B cell (primary cell): ENCODE results near the gene ZNF521. TPM values are rescaled to one million over a fixed set of nuclear protein-coding genes. Genes with fewer than 3 reads are reported as not detected.

Source experiments
- ATAC-seq: fragments of 200-7000 bp; cut with Tn5 transposase; one replicate; pipeline ENCODE4 v1.10.0; 2021; ENCODE audit warnings: low read depth, mild to moderate bottlenecking, moderate number of reproducible peaks, moderate library complexity
- CTCF ChIA-PET: fragments of 350-600 bp; sonication (Branson Sonifier 250); formaldehyde crosslinking; loops from one replicate; lab custom pipeline; 2021; ENCODE audit warnings: antibody characterized with exemption, inconsistent platforms; lab: Charles Lee
- POLR2A ChIA-PET: fragments of 350-600 bp; sonication (Branson Sonifier 250); formaldehyde crosslinking; loops from one replicate; lab custom pipeline; 2021; ENCODE audit warnings: antibody characterized with exemption; lab: Charles Lee
- DNase-seq: peaks from one replicate; pipeline ENCODE4 v3.0.0; 2013
- H2AFZ ChIP-seq: 2 replicates; pipeline ENCODE4 v1.6.1; 2012; ENCODE audit warnings: mild to moderate bottlenecking, low read depth, low read length; ENCODE audit not compliant: insufficient read depth, poor library complexity, severe bottlenecking
- H3K27ac ChIP-seq, 2 donors: 1 replicate in 1 of 2; 2 replicates in 1 of 2; pipeline ENCODE4 v1.5.1; 2012 to 2013; ENCODE audit warnings: low read length in 2 of 2, mild to moderate bottlenecking in 2 of 2, moderate library complexity in 1 of 2
- H3K27me3 ChIP-seq, 4 experiments: fragments of 200-600 bp in 1 of 4; sonication (generic) in 1 of 4; replicated peaks in 1 of 4; 1 replicate in 2 of 4; 2 replicates in 2 of 4; pipeline versions ENCODE4 v1.6.1 to v1.7.0; 2013 to 2016; ENCODE audit warnings: low read length in 3 of 4, mild to moderate bottlenecking in 2 of 4, mixed read lengths in 1 of 4, moderate library complexity in 1 of 4; ENCODE audit not compliant: insufficient read depth in 4 of 4, control insufficient read depth in 3 of 4; ENCODE audit errors: control extremely low read depth in 1 of 4
- H3K36me3 ChIP-seq, 2 experiments: replicated peaks in 1 of 2; 1 replicate in 1 of 2; 2 replicates in 1 of 2; pipeline versions ENCODE4 v1.6.1 to v1.7.1; 2013; ENCODE audit warnings: low read length in 1 of 2; ENCODE audit not compliant: insufficient read depth in 2 of 2, control insufficient read depth in 1 of 2; ENCODE audit errors: control extremely low read depth in 1 of 2, extremely low read depth in 1 of 2
- H3K4me1 ChIP-seq, 2 donors: fragments of 200-600 bp in 1 of 2; sonication (generic) in 1 of 2; 1 replicate in 1 of 2; 2 replicates in 1 of 2; pipeline versions ENCODE4 v1.5.1 to v1.6.1; 2013 to 2017; ENCODE audit warnings: low read length in 2 of 2; ENCODE audit not compliant: control insufficient read depth in 2 of 2, insufficient read depth in 2 of 2
- H3K4me2 ChIP-seq: replicated peaks from 2 replicates; pipeline ENCODE3; 2012; ENCODE audit warnings: mild to moderate bottlenecking, low read depth, low read length; ENCODE audit not compliant: poor library complexity, severe bottlenecking
- H3K4me3 ChIP-seq, 5 experiments: fragments of 200-600 bp in 1 of 5; sonication (generic) in 1 of 5; 1 replicate in 3 of 5; 2 replicates in 2 of 5; pipeline versions ENCODE4 v1.5.1 to v1.7.0; 2011 to 2016; ENCODE audit warnings: low read length in 4 of 5, mild to moderate bottlenecking in 4 of 5, low read depth in 2 of 5, control low read depth in 1 of 5, moderate library complexity in 1 of 5; ENCODE audit not compliant: insufficient read depth in 1 of 5; ENCODE audit errors: control extremely low read depth in 1 of 5, extremely low read depth in 1 of 5
- H3K79me2 ChIP-seq: fragments of 200-600 bp; sonication (generic); one replicate; pipeline ENCODE4 v1.6.0; 2016; ENCODE audit warnings: low read length; ENCODE audit not compliant: control insufficient read depth, insufficient read depth
- H3K9ac ChIP-seq: fragments of 200-600 bp; sonication (generic); 2 replicates; pipeline ENCODE4 v1.6.1; 2017; ENCODE audit warnings: mild to moderate bottlenecking, low read length, moderate library complexity
- H3K9me3 ChIP-seq, 3 donors: one replicate each; pipeline versions ENCODE4 v1.6.1 to v1.7.1; 2013; ENCODE audit warnings: low read length in 2 of 3; ENCODE audit not compliant: control insufficient read depth in 2 of 3, insufficient read depth in 1 of 3; ENCODE audit errors: control extremely low read depth in 1 of 3
- H4K20me1 ChIP-seq: 2 replicates; pipeline ENCODE4 v1.6.0; 2012; ENCODE audit warnings: mild to moderate bottlenecking, low read length; ENCODE audit not compliant: insufficient read depth, control insufficient read depth, poor library complexity, severe bottlenecking
- H3K27ac Mint-ChIP-seq: one replicate; pipeline ENCODE4 v1.8.0; 2021; ENCODE audit warnings: mixed read lengths
- H3K27me3 Mint-ChIP-seq: one replicate; pipeline ENCODE4 v1.8.0; 2021; ENCODE audit warnings: mixed read lengths
- H3K4me1 Mint-ChIP-seq: one replicate; pipeline ENCODE4 v1.8.0; 2021; ENCODE audit warnings: mixed read lengths
- H3K4me3 Mint-ChIP-seq: one replicate; pipeline ENCODE4 v1.8.0; 2021; ENCODE audit warnings: mixed read lengths
- H3K9me3 Mint-ChIP-seq: one replicate; pipeline ENCODE4 v1.8.0; 2022; ENCODE audit warnings: mixed read lengths; ENCODE audit not compliant: insufficient read depth
- EZH2 ChIP-seq: IDR thresholded peaks from 2 replicates; pipeline ENCODE4 v1.6.1; 2012; ENCODE audit warnings: borderline replicate concordance, low read depth, mild to moderate bottlenecking, moderate library complexity, low read length; ENCODE audit not compliant: insufficient read depth, poor library complexity, severe bottlenecking
- WGBS: methylation state at CpG from one replicate; pipeline ENCODE4 v1.1.5; 2013; ENCODE audit warnings: missing lambda C conversion rate; ENCODE audit not compliant: insufficient coverage; 5-methylcytosine and 5-hydroxymethylcytosine counted together
- intact Hi-C: fragments of 100-400 bp; cut with micrococcal nuclease; formaldehyde crosslinking; loops from one replicate; pipeline ENCODE4 v1.10.0; 2022
- polyA plus RNA-seq: library from polyadenylated mRNA; depleted of rRNA; stranded (reverse); fragments of >200 nt; gene quantifications from 2 replicates; pipeline ENCODE4 v1.2.3, GENCODE V29; 2012
- total RNA-seq, 2 donors: library from RNA; stranded (reverse); fragments of 120-200 nt in 1 of 2; gene quantifications; 1 replicate in 1 of 2; 2 replicates in 1 of 2; pipeline versions ENCODE4 v1.2.3 to v1.2.4, GENCODE V29; 2013 to 2022
- TF ChIP-seq, protein P1 (sequence below): fragments of 200-600 bp; IDR thresholded peaks from one replicate; pipeline ENCODE4 v1.8.0; 2022; ENCODE audit warnings: antibody characterized with exemption, mild to moderate bottlenecking

The ZNF521 gene
- total and polyA plus RNA-seq, 2 donors (not counting 1 experiment from before 2014, with no cell fraction given) = 0.04 to 9.0 TPM

DNA sequence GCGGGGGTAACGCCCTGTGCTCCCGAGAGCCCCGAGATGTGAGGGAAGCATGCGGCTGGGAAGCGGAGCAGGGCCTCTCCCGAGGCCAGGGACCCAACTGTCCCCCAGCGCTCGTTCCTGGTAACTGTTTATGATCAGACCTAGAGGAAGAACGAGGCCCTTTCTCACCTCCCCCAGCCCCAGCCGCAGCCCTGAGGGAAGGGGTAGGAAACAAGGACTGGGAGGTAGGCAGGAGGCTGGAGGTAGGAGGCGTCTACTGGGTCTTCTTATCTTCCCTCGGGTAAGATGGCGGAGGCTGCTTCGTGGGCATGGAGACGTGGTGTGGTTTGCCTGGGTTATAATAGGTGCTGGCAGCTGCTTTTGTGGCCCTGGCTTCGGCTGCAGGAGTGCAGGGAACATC is 335.8 kb downstream of the ZNF521 start:
- no peak overlapping the region for H3K4me3 Mint-ChIP-seq
- Histone ChIP-seq H3K9ac (no peak overlapping the region), H3K27ac (no peak overlapping the region), H4K20me1 (no peaks in the 10 kb centered on the region), H3K9me3 (peaks cover 0 to 4% (median under 1%) of the 10 kb centered on the region in 3 donors), H3K36me3 (no peaks in the 10 kb centered on the region), H3K79me2 (no peaks in the 10 kb centered on the region), H3K4me1 (no peaks in the 10 kb centered on the region), H2AFZ (no peak overlapping the region), H3K4me2 (no peak overlapping the region), H3K4me3 (no peak overlapping the region), H3K27me3 (peaks cover 0 to 3% (median 0%) of the 10 kb centered on the region in 4 experiments)
- CTCF ChIA-PET = no interaction called here
- POLR2A ChIA-PET = no interaction called here
- no peaks in the 10 kb centered on the region for H3K4me1 Mint-ChIP-seq
- H3K27me3 Mint-ChIP-seq = peaks cover 4% of the 10 kb centered on the region
- no peaks in the 10 kb centered on the region for H3K9me3 Mint-ChIP-seq
- H3K27ac Mint-ChIP-seq = no peak overlapping the region
- TF ChIP-seq, protein P1, sequence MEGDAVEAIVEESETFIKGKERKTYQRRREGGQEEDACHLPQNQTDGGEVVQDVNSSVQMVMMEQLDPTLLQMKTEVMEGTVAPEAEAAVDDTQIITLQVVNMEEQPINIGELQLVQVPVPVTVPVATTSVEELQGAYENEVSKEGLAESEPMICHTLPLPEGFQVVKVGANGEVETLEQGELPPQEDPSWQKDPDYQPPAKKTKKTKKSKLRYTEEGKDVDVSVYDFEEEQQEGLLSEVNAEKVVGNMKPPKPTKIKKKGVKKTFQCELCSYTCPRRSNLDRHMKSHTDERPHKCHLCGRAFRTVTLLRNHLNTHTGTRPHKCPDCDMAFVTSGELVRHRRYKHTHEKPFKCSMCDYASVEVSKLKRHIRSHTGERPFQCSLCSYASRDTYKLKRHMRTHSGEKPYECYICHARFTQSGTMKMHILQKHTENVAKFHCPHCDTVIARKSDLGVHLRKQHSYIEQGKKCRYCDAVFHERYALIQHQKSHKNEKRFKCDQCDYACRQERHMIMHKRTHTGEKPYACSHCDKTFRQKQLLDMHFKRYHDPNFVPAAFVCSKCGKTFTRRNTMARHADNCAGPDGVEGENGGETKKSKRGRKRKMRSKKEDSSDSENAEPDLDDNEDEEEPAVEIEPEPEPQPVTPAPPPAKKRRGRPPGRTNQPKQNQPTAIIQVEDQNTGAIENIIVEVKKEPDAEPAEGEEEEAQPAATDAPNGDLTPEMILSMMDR = no peak
- TF ChIP-seq EZH2 = no peak
- 98% methylated on average over 13 of the region's 17 CpGs for WGBS
- intact Hi-C loops = no loop called here
- DNase-seq (no peak), ATAC-seq (no peak)
